GM03348 (cell line): Measurements from ENCODE around the gene KIR2DL3.
"Not testable (repeated sequence)": the region's sequence is repeated elsewhere in the genome, so short reads cannot be mapped to it uniquely, and the experiment has no call there.

Experiments used
- DNase-seq: peaks from one replicate; pipeline ENCODE4 v3.0.0; 2012; ENCODE audit warnings: low spot score

KIR2DL3 gene

DNA sequence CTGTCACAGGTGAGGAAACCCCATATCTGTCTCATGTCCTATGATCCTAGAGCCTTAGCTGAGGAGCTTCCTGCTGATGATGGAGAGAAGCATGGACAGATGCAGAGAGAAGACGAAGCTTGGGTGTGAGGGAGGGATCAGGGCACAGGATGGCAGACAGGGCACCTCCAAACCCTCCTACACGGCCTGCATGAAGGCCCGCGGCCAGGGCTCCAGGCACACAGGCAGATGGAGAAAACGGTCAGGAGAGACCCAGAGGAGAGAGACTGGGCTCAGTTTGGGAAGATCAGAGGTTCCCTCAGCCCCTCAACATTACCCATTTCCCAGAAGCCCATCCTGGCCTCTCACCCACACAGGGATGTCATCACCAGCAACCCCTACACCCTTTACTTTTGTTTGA, 5.8 kb downstream of the KIR2DL3 start:
- DNase-seq: not testable (repeated sequence)

DNA sequence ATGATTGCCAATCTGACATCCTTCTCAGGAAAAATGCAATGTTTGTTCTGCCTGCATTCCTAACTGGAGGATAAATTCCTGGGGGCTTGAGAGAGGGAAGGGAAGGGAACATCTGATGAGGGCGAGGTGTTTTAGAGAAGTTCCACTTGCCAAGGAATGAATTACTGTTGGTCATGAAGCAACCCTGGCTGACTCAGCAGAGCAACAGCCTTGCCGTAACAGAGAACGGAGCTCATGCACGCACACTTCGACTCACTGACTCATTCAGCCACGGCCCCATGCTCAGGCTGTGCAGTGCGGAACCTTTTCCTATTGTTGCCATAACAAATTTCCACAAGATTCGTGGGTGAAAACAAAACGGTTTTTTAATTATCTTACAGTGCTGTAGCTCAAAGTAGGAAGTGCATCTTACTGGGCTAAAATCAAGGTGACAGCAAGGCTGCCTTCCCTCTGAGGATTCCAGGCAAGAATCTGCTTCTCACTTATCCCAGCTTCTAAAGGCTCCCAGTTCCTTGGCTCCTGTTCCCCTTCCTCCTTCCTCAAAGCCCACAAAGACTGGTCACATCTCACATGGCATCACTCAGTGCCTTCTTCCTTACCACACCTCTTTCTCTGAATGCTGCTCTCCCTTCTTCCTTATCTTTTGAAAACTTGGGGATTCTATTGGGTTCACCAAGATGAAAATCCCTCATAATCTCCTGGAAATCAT, 9.5 kb downstream of the KIR2DL3 start:
- DNase-seq: not testable (repeated sequence)

- not testable (repeated sequence) for DNase-seq
Observed at GRCh38 chr19:54750276-54750675, 12.0 kb downstream of the KIR2DL3 start.

- not testable (repeated sequence) for DNase-seq
Observed at GRCh38 chr19:54756204-54757110, 18.1 kb downstream of the KIR2DL3 start.

DNA sequence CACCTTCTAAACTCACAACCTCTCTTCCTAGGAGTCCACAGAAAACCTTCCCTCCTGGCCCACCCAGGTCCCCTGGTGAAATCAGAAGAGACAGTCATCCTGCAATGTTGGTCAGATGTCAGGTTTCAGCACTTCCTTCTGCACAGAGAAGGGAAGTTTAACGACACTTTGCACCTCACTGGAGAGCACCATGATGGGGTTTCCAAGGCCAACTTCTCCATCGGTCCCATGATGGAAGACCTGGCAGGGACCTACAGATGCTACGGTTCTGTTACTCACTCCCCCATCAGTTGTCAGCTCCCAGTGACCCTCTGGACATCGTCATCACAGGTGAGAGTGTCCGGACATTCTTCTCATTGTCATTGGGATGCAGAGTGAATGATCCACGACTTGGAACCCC, 20.3 kb downstream of the KIR2DL3 start:
- DNase-seq: not testable (repeated sequence)

DNA sequence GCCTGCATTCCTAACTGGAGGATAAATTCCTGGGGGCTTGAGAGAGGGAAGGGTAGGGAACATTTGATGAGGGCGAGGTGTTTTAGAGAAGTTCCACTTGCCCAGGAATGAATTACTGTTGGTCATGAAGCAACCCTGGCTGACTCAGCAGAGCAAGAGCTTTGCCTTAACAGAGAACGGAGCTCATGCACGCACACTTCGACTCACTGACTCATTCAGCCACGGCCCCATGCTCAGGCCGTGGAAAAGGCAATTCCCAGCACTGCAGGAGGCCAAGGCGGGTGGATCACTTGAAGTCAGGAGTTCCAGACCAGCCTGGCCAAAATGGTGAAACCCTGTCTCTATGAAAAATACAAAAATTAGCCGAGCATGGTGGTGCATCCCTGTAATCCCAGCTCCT, 25.9 kb downstream of the KIR2DL3 start:
- DNase-seq: not testable (repeated sequence)

- not testable (repeated sequence) for DNase-seq
Observed at GRCh38 chr19:54766464-54766863, 28.2 kb downstream of the KIR2DL3 start.

DNA sequence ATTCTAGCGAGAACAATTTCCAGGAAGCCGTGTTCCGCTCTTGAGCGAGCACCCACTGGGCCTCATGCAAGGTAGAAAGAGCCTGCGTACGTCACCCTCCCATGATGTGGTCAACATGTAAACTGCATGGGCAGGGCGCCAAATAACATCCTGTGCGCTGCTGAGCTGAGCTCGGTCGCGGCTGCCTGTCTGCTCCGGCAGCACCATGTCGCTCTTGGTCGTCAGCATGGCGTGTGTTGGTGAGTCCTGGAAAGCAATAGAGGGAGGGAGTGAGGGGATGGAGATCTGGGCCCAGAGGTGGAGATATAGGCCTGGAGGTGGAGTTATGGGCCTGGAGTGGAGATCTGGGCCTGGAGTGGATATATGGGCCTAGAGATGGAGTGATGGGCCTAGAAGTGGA, 31.3 kb downstream of the KIR2DL3 start, which contains the start of gene KIR2DL1:
KIR2DL1 (plus strand) TSS at position 148 of the 400 bp plus-strand sequence; CDS start at position 206, 58 bp downstream.
- not testable (repeated sequence) for DNase-seq

- not testable (repeated sequence) for DNase-seq
Observed at GRCh38 chr19:54770511-54770910, 32.2 kb downstream of the KIR2DL3 start.

DNA sequence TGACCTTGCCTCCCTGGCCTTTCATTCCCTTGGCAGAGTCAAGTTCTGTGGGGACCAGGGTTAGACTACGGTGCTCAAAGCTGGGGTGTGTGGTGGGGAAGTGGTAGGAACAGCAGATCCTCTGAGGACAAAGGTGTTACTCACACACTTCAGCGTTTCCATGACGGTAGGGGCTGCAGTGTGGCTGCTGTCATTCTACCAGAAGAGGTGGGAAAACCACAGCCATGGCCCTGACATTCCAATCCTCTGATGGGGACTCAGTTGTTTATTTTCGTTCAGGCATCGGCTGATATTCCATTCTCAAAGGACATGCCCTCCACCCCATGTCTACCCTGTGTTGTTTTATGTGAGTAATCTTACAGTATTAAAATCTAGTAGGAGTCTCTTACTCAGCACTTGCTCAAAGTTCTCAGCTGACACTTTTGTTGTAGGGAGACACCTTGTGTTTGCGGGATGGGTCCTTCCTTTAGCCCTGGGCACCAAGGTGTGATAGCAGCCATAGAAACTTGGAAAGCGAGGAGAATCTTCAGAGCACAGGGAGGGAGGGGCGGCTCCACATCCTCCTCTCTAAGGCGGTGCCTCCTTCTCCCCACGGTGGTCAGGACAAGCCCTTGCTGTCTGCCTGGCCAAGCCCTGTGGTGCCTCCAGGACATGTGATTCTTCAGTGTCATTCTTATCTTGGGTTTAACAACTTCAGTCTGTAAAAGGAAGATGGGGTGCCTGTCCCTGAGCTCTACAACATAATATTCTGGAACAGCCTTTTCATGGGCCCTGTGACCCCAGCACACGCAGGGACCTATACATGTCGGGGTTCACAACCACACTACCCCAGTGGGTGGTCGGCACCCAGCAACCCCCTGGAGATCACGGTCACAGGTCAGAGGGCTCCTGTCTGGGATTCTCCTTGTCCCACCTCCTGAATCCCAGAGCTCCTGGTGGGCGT, 33.0 kb downstream of the KIR2DL3 start:
- not testable (repeated sequence) for DNase-seq

DNA sequence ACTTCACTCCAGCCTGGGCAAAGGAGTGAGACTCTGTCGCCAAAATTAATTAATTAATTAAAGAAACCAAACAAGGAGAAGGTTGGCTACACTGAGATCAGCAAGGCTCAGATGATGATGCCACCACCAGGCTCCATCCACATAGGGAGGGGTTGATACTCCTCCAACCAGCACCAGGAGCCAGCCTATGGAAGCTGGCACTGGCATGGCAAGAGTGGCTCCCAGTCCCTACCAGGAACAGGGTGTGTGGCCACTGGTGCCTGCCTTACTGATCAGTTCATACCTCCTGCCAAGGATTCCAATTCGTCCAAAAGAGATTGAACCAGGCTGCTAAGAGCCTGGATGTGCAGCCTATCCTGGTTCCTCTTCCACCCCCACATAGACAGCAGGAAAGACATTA, 34.4 kb downstream of the KIR2DL3 start:
- not testable (repeated sequence) for DNase-seq

- DNase-seq: not testable (repeated sequence)
Observed at GRCh38 chr19:54775095-54775815, 36.9 kb downstream of the KIR2DL3 start.

DNA sequence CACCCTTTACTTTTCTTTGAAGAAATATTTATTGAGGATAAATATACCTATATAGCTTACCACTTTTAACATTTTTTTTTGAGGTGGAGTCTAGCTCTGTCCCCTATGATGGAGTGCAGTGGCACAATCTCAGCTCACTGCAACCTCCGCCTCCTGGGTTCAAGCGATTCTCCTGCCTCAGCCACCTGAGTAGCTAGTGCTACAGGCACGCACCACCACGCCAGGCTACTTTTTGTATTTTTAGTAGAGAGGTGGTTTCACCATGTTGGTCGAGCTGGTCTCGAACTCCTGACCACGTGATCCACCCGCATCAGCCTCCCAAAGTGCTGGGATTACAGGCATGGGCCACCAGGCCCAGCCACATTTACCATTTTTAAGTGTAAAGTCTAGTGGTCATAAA, 37.5 kb downstream of the KIR2DL3 start:
- not testable (repeated sequence) for DNase-seq

DNA sequence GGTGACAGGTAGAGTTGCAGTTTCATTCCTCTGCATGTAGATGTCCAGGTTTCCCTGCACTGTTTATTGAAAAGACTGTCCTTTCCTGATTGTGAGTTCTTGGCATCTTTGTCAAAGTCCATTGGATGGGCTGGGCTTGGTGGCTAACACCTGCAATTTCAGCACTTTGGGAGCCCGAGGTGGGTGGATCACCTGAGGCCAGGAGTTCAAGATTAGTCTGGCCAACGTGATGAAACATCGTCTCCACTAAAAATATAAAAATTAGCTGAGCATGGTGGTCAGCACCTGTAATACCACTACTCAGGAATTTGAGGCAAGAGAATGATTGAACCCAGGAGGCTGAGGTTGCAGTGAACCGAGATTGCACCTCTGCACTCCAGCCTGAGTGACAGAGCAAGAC, 39.5 kb downstream of the KIR2DL3 start:
- not testable (repeated sequence) for DNase-seq

DNA sequence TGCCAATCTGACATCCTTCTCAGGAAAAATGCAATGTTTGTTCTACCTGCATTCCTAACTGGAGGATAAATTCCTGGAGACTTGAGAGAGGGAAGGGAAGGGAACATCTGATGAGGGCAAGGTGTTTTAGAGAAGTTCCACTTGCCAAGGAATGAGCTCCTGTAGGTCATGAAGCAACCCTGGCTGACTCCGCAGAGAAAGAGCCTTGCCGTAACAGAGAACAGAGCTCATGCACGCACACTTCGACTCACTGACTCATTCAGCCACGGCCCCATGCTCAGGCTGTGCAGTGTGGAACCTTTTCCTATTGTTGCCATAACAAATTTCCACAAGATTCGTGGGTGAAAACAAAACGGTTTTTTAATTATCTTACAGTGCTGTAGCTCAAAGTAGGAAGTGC, 40.6 kb downstream of the KIR2DL3 start:
- DNase-seq: not testable (repeated sequence)

GRCh38 chr19:54782916-54783315, 44.6 kb downstream of the KIR2DL3 start:
- DNase-seq: not testable (repeated sequence)

DNA sequence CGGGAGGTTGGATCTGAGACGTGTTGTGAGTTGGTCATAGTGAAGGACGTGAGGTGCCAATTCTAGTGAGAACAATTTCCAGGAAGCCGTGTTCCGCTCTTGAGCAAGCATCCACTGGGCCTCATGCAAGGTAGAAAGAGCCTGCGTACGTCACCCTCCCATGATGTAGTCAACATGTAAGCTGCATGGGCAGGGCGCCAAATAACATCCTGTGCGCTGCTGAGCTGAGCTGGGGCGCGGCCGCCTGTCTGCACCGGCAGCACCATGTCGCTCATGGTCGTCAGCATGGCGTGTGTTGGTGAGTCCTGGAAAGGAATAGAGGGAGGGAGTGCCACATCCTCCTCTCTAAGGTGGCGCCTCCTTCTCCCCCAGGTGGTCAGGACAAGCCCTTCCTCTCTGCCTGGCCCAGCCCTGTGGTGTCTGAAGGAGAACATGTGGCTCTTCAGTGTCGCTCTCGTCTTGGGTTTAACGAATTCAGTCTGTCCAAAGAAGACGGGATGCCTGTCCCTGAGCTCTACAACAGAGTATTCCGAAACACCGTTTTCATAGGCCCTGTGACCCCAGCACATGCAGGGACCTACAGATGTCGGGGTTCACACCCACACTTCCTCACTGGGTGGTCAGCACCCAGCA, 47.9 kb downstream of the KIR2DL3 start:
- DNase-seq: not testable (repeated sequence)

- not testable (repeated sequence) for DNase-seq
Observed at GRCh38 chr19:54788154-54788553, 49.8 kb downstream of the KIR2DL3 start.

DNA sequence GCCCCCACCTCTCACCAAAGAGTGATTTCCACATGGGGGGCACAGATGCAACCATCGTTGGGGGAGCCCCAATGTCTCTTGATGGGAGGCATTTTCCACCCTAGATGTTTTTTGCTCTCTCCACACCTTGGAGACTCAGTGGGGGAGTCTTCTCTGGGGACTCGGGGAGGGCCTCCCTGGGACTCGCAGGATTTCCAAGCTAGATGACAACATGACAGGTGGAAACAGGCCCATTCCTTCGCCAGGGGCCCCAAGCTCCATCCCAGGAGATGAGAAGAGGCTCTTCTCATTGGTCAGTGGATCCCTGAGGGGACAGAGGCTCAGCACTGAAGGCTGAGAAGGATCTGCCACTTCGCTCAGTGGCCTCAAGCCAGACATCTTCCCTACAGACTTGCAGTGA, 52.4 kb downstream of the KIR2DL3 start:
- no peak for DNase-seq

GRCh38 chr19:54791476-54791875, 53.2 kb downstream of the KIR2DL3 start:
- no peak for DNase-seq

- no peak for DNase-seq
Observed at GRCh38 chr19:54792814-54793213, 54.5 kb downstream of the KIR2DL3 start.
